Spleen (tissue), 11 donors: ENCODE data around the gene RPS26. TPM values are rescaled to one million over a fixed set of nuclear protein-coding genes. Genes with fewer than 3 reads are reported as not detected.
"Not testable (repeated sequence)": the region's sequence is repeated elsewhere in the genome, so short reads cannot be mapped to it uniquely, and the experiment has no call there.

Experiments
- DNase-seq: peaks from one replicate; pipeline ENCODE4 v3.0.0-alpha.2; 2020
- H3K27ac ChIP-seq, 8 donors: fragments of 200-600 bp; sonication (generic) in 7 of 8; 1 replicate in 4 of 8; 2 replicates in 4 of 8; pipeline versions ENCODE4 v1.5.0 to v1.8.0; 2016 to 2021; ENCODE audit warnings: inconsistent platforms in 4 of 8, mild to moderate bottlenecking in 4 of 8, moderate library complexity in 1 of 8
- H3K27me3 ChIP-seq, 7 donors: fragments of 200-600 bp; sonication (generic) in 6 of 7; replicated peaks in 1 of 7; 1 replicate in 4 of 7; 2 replicates in 3 of 7; pipeline versions ENCODE4 v1.5.0 to v1.8.0; 2016 to 2021; ENCODE audit warnings: inconsistent platforms in 3 of 7, mild to moderate bottlenecking in 1 of 7
- H3K36me3 ChIP-seq, 6 donors: fragments of 200-600 bp; sonication (generic) in 5 of 6; 1 replicate in 4 of 6; 2 replicates in 2 of 6; pipeline versions ENCODE4 v1.5.0 to v1.8.0; 2016 to 2021; ENCODE audit warnings: inconsistent platforms in 2 of 6
- H3K4me1 ChIP-seq, 6 donors: fragments of 200-600 bp; sonication (generic) in 5 of 6; 1 replicate in 3 of 6; 2 replicates in 3 of 6; pipeline versions ENCODE4 v1.5.0 to v1.8.0; 2016 to 2021; ENCODE audit warnings: inconsistent platforms in 3 of 6
- H3K4me3 ChIP-seq, 8 donors: fragments of 200-600 bp; sonication (generic) in 7 of 8; 1 replicate in 4 of 8; 2 replicates in 4 of 8; pipeline versions ENCODE4 v1.5.0 to v1.8.0; 2016 to 2021; ENCODE audit warnings: inconsistent platforms in 4 of 8, mild to moderate bottlenecking in 4 of 8, moderate library complexity in 2 of 8
- H3K9me3 ChIP-seq, 8 donors: fragments of 200-600 bp; sonication (generic) in 7 of 8; 1 replicate in 4 of 8; 2 replicates in 4 of 8; pipeline versions ENCODE4 v1.5.0 to v1.8.0; 2016 to 2021; ENCODE audit warnings: inconsistent platforms in 4 of 8
- POLR2A ChIP-seq, 3 donors: fragments of 450-650 bp; IDR thresholded peaks; one replicate each; pipeline ENCODE4 v1.5.1; 2017; ENCODE audit warnings: antibody characterized with exemption in 3 of 3, mild to moderate bottlenecking in 1 of 3
- POLR2AphosphoS5 ChIP-seq, 3 donors: sonication (generic); formaldehyde crosslinking; IDR thresholded peaks; one replicate each; pipeline ENCODE4 v1.5.1; 2017; ENCODE audit warnings: antibody characterized with exemption in 3 of 3
- WGBS, 5 donors: extraction: QIAGEN DNeasy Blood & Tissue Kit in 3 of 5; methylation state at CpG; one replicate each; pipeline versions ENCODE4 v1.1.5 to v1.1.7; 2013 to 2018; 5-methylcytosine and 5-hydroxymethylcytosine counted together
- intact Hi-C: fragments of 100-400 bp; cut with DNase I; formaldehyde crosslinking; loops from one replicate; pipeline ENCODE4 v1.15.0; 2023; ENCODE audit warnings: low total_unique reads
- polyA plus RNA-seq, 3 donors: library from polyadenylated mRNA; stranded (reverse); fragments of 200-250 nt; gene quantifications; one replicate each; pipeline ENCODE4 v1.2.1, GENCODE V29; 2013
- total RNA-seq, 7 donors: library from RNA; depleted of rRNA in 3 of 7; stranded (reverse); fragments of >200 nt in 3 of 7; fragmentation: NEBNext Ultra II Directional in 4 of 7; extraction: Animal tissue kit (Norgen Biotek cat#: 25700) in 4 of 7; gene quantifications; one replicate each; pipeline versions ENCODE4 v1.1.0 to v1.2.1, GENCODE V29; 2016 to 2021
- TF ChIP-seq, protein P1 (sequence below), 11 experiments: fragments of 200-600 bp in 7 of 11; fragments of 450-650 bp in 4 of 11; sonication (generic) in 4 of 11; IDR thresholded peaks in 8 of 11; conservative IDR thresholded peaks in 3 of 11; 1 replicate in 7 of 11; 2 replicates in 4 of 11; pipeline versions ENCODE4 v1.4.0 to v1.8.0; 2016 to 2021; ENCODE audit warnings: antibody characterized with exemption in 11 of 11, inconsistent platforms in 4 of 11, mild to moderate bottlenecking in 1 of 11
- donor health status: healthy with polysubstance abuse.
- donor health status: DM: no; HTN: no; CAD: no; lungs with moderate emphysema.
- donor health status: DM: no; HTN: no; CAD: no.
- donor health status: Bipolar disorder and iron deficiency.
- donor health status: healthy.
- donor health status: DM: no; HTN: no; CAD: no.
- donor health status: DM: yes; HTN: yes; CAD: no.

RPS26 gene
- total and polyA plus RNA-seq, 10 donors: 15.3 to 2,958 (median 410) TPM

GRCh38 chr12:56042843-56043242 lies 1.1 kb downstream of the RPS26 start:
- Histone ChIP-seq H3K27ac (peak overlapping the region; percentile 90 to 99 (median 96)), H3K4me3 (peak overlapping the region; percentile 70 to 96 (median 82)), H3K36me3 (peaks cover 0 to 38% (median 29%) of the 10 kb centered on the region in 6 donors), H3K9me3 (no peaks in the 10 kb centered on the region), H3K27me3 (no peaks in the 10 kb centered on the region), H3K4me1 (peaks cover 15 to 46% (median 37%) of the 10 kb centered on the region in 6 donors)
- intact Hi-C loops: loop anchor here (5.0 kb wide), 2 partner anchors 46 to 301 kb away; partner anchors contain the start of genes GDF11 and SUOX
- 37 to 49% (median 40%) methylated on average over 9 of the region's 9 CpGs for WGBS, 5 donors
- no peak for DNase-seq
- TF ChIP-seq POLR2A (IDR thresholded peaks at IDR 0.05) (no peak), POLR2AphosphoS5 (IDR thresholded peaks at IDR 0.05) (no peak)
- TF ChIP-seq, protein P1, sequence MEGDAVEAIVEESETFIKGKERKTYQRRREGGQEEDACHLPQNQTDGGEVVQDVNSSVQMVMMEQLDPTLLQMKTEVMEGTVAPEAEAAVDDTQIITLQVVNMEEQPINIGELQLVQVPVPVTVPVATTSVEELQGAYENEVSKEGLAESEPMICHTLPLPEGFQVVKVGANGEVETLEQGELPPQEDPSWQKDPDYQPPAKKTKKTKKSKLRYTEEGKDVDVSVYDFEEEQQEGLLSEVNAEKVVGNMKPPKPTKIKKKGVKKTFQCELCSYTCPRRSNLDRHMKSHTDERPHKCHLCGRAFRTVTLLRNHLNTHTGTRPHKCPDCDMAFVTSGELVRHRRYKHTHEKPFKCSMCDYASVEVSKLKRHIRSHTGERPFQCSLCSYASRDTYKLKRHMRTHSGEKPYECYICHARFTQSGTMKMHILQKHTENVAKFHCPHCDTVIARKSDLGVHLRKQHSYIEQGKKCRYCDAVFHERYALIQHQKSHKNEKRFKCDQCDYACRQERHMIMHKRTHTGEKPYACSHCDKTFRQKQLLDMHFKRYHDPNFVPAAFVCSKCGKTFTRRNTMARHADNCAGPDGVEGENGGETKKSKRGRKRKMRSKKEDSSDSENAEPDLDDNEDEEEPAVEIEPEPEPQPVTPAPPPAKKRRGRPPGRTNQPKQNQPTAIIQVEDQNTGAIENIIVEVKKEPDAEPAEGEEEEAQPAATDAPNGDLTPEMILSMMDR (IDR thresholded peaks at IDR 0.05 in 8 of 11, conservative IDR thresholded peaks at IDR 0.05 in 3 of 11): no peak

DNA sequence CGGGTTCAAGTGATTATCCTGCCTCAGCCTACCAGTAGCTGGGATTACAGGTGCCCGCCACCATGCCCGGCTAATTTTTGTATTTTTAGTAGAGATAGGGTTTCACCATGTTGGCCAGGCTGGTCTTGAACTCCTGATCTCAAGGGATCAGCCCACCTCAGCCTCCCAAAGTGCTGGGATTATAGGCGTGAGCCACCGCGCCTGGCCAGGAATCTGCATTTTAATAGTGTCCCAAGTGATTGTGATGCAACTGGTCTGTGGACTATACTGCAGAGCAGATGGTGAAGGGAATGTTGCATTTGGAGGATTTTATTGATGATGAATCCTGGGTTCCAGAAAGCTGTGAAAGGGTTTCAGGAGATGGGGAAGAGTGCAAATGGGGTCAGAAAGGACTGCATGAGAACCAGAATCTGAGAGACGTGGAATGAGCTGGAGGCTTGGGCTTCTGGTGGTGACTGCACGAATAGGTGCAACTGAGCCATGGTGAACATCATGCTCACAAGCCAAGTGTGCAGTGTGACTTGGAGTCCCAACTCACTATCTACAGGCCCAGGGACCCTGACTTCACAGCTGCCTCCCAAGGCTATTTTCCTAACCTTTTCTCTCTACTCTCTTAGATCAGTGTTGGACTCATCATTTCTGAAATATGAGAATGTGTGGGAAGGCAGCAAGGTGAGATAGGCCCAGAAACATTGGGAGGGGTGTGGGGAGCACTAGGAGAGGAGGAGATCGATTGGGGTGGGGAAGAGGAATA lies 4.5 kb downstream of the RPS26 start:
- intact Hi-C loops: loop anchor here (2.0 kb wide), 1 partner anchor 59 kb away; the partner anchor contains the start of gene PA2G4
- no peak overlapping the region for H3K4me3 ChIP-seq
- H3K27ac ChIP-seq: peak overlapping the region in 3 of 8 donors; percentile 9 to 36 (median 26)
- peaks cover 0 to 38% (median 29%) of the 10 kb centered on the region in 6 donors for H3K36me3 ChIP-seq
- WGBS, 5 donors: 82 to 92% (median 86%) methylated on average over 9 of the region's 9 CpGs
- no peaks in the 10 kb centered on the region for H3K9me3 ChIP-seq
- peaks cover 12 to 39% (median 30%) of the 10 kb centered on the region in 6 donors for H3K4me1 ChIP-seq
- DNase-seq: peak; percentile 45
- no peaks in the 10 kb centered on the region for H3K27me3 ChIP-seq
- TF ChIP-seq, protein P1 (IDR thresholded peaks at IDR 0.05 in 8 of 11, conservative IDR thresholded peaks at IDR 0.05 in 3 of 11): no peak
- peak in 1 of 3 donors; percentile 36 for TF ChIP-seq POLR2AphosphoS5 (IDR thresholded peaks at IDR 0.05)

GRCh38 chr12:56053407-56053893 lies 11.7 kb downstream of the RPS26 start:
- H3K27ac ChIP-seq: no peak overlapping the region
- TF ChIP-seq POLR2AphosphoS5 (IDR thresholded peaks at IDR 0.05): no peak
- TF ChIP-seq, protein P1 (IDR thresholded peaks at IDR 0.05 in 8 of 11, conservative IDR thresholded peaks at IDR 0.05 in 3 of 11): no peak
- no peak for TF ChIP-seq POLR2A (IDR thresholded peaks at IDR 0.05)
- no peaks in the 10 kb centered on the region for H3K4me1 ChIP-seq
- H3K36me3 ChIP-seq: no peaks in the 10 kb centered on the region
- WGBS, 5 donors: 84 to 89% (median 87%) methylated on average over 6 of the region's 6 CpGs
- intact Hi-C loops: no loop called here
- H3K9me3 ChIP-seq: no peaks in the 10 kb centered on the region
- no peak overlapping the region for H3K4me3 ChIP-seq
- no peak for DNase-seq
- no peaks in the 10 kb centered on the region for H3K27me3 ChIP-seq

DNA sequence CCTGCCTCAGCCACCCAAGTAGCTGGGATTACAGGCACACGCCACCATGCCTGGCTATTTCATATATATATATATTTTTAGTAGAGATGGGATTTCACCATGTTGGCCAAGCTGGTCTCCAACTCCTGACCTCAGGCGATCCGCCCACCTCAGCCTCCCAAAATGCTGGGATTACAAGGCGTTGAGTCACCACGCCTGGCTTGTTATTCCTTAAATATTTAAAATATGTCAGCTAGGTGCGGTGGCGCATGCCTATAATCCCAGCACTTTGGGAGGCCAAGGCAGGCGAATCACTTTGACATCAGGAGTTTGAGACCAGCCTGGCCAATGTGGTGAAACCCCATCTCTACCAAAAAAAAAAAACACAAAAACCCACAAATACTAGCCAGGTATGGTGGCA lies 18.2 kb downstream of the RPS26 start:
- intact Hi-C loops, H3K4me3 ChIP-seq, DNase-seq, H3K9me3 ChIP-seq, H3K4me1 ChIP-seq, H3K27me3 ChIP-seq, H3K36me3 ChIP-seq, H3K27ac ChIP-seq: not testable (repeated sequence)
- 84 to 95% (median 95%) methylated on average over 8 of the region's 8 CpGs for WGBS, 5 donors
